ENCODE measurements around the gene TRIM50.

- TF ChIP-seq CTCF (IDR thresholded peaks at IDR 0.05) (no peak), POLR2AphosphoS5 (IDR thresholded peaks at IDR 0.05; ENCODE audit: insufficient read depth in 1 of 2, low read depth in 1 of 2) (no peak), POLR2A (IDR thresholded peaks at IDR 0.05) (no peak)
Observed at GRCh38 chr7:73354821-73355220, 26.9 kb upstream of the TRIM50 start.

Measured in vagina (tissue), 2 donors.